Transverse colon (tissue), 4 donors: Measurements from ENCODE around the gene RSRC1.

Experiments used
- CTCF ChIP-seq, 5 experiments: fragments of 200-600 bp in 3 of 5; fragments of 450-650 bp in 2 of 5; sonication (generic) in 3 of 5; IDR thresholded peaks; 1 replicate in 2 of 5; 2 replicates in 3 of 5; pipeline ENCODE4 v1.5.1; 2016 to 2017; ENCODE audit warnings: antibody characterized with exemption in 5 of 5, inconsistent platforms in 3 of 5, mild to moderate bottlenecking in 2 of 5, moderate library complexity in 1 of 5
- EP300 ChIP-seq: sonication (generic); formaldehyde crosslinking; IDR thresholded peaks from one replicate; pipeline ENCODE4 v1.6.1; 2017; ENCODE audit warnings: antibody characterized with exemption, low read depth
- POLR2A ChIP-seq: fragments of 450-650 bp; IDR thresholded peaks from one replicate; pipeline ENCODE4 v1.6.1; 2016; ENCODE audit warnings: antibody characterized with exemption, mild to moderate bottlenecking, moderate library complexity
- POLR2AphosphoS5 ChIP-seq, 3 donors: sonication (generic); formaldehyde crosslinking; IDR thresholded peaks; one replicate each; pipeline ENCODE4 v1.6.1; 2016; ENCODE audit warnings: antibody characterized with exemption in 3 of 3

- TF ChIP-seq CTCF (IDR thresholded peaks at IDR 0.05) (no peak), POLR2AphosphoS5 (IDR thresholded peaks at IDR 0.05) (no peak), EP300 (no peak), POLR2A (no peak)
Measured at GRCh38 chr3:158569794-158570193, 459.9 kb downstream of the RSRC1 start.
